GM12892 (cell line): ENCODE results near the gene JAZF1.

ENCODE experiments used
- POLR2A ChIP-seq: IDR thresholded peaks from 2 replicates; pipeline ENCODE4 v1.6.1; 2011; ENCODE audit warnings: low read depth, low read length, control low read depth
- TAF1 ChIP-seq: IDR thresholded peaks from 2 replicates; pipeline ENCODE4 v1.6.1; 2011; ENCODE audit warnings: low read depth, mild to moderate bottlenecking, control low read depth, low read length, borderline replicate concordance

DNA sequence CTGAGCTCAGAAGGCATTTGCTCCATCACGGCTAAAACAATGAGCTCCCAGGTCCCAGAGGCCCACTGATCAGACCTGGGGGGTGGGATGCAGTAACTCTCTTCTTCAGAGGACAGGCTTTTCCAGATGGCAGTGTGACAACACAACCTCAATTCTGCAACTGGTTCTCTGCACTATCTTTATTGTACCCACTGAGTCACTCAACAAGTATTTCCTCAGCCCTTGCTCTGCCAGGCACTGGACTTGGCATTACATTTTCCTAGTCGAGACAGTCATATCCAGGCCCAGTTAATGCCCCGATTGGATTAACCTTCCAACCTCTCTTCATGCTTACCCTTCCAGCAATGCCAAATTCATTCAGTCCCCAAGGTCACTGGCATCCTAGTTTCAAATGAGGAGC lies 72.6 kb downstream of the JAZF1 start:
- no peak for TF ChIP-seq POLR2A
- no peak for TF ChIP-seq TAF1
